Mesendoderm (in vitro differentiated cells): ENCODE measurements around the gene KANSL1.
A peak's percentile ranks its signal among the peaks of the same experiment; 100 is the strongest.

Source experiments
- DNase-seq: peaks from one replicate; pipeline ENCODE4 v3.0.0; 2013
- H2AK5ac ChIP-seq: 2 replicates; pipeline ENCODE4 v1.6.1; 2013; ENCODE audit warnings: low read length, inconsistent platforms
- H2BK120ac ChIP-seq: 2 replicates; pipeline ENCODE4 v1.6.1; 2013; ENCODE audit warnings: low read depth, mild to moderate bottlenecking, low read length, moderate library complexity, mixed read lengths
- H2BK15ac ChIP-seq: replicated peaks from 2 replicates; pipeline ENCODE4 v1.6.1; 2013; ENCODE audit warnings: low read depth, mild to moderate bottlenecking, moderate library complexity
- H2BK5ac ChIP-seq: 2 replicates; pipeline ENCODE4 v1.6.1; 2013; ENCODE audit warnings: low read length, inconsistent platforms
- H3K18ac ChIP-seq: 2 replicates; pipeline ENCODE4 v1.6.1; 2013; ENCODE audit warnings: mild to moderate bottlenecking, low read length, mixed read lengths
- H3K23ac ChIP-seq: one replicate; pipeline ENCODE4 v1.6.1; 2013; ENCODE audit warnings: low read length
- H3K27ac ChIP-seq: 2 replicates; pipeline ENCODE4 v1.5.1; 2013; ENCODE audit warnings: low read depth, mild to moderate bottlenecking, inconsistent platforms, low read length, moderate library complexity
- H3K27me3 ChIP-seq: 2 replicates; pipeline ENCODE4 v1.6.1; 2013; ENCODE audit warnings: low read length, control low read depth, mild to moderate bottlenecking, inconsistent platforms; ENCODE audit not compliant: insufficient read depth, poor library complexity
- H3K36me3 ChIP-seq: 2 replicates; pipeline ENCODE4 v1.6.1; 2013; ENCODE audit warnings: low read length, inconsistent platforms; ENCODE audit not compliant: control insufficient read depth, insufficient read depth
- H3K4ac ChIP-seq: one replicate; pipeline ENCODE4 v1.6.1; 2013; ENCODE audit warnings: low read depth, mild to moderate bottlenecking, low read length, moderate library complexity
- H3K4me1 ChIP-seq: 2 replicates; pipeline ENCODE4 v1.6.1; 2013; ENCODE audit warnings: low read depth, low read length, inconsistent platforms; ENCODE audit not compliant: control insufficient read depth
- H3K4me2 ChIP-seq: 2 replicates; pipeline ENCODE4 v1.6.1; 2013; ENCODE audit warnings: low read length
- H3K4me3 ChIP-seq: 2 replicates; pipeline ENCODE4 v1.5.1; 2013; ENCODE audit warnings: mild to moderate bottlenecking, low read length
- H3K56ac ChIP-seq: one replicate; pipeline ENCODE4 v1.6.1; 2013; ENCODE audit warnings: low read length
- H3K79me1 ChIP-seq: 2 replicates; pipeline ENCODE4 v1.6.1; 2013; ENCODE audit warnings: low read length, inconsistent platforms
- H3K79me2 ChIP-seq: 2 replicates; pipeline ENCODE4 v1.6.1; 2013; ENCODE audit warnings: mild to moderate bottlenecking, low read length; ENCODE audit not compliant: control insufficient read depth, insufficient read depth
- H3K9ac ChIP-seq: 2 replicates; pipeline ENCODE4 v1.6.1; 2013; ENCODE audit warnings: low read length, inconsistent platforms
- H4K5ac ChIP-seq: one replicate; pipeline ENCODE4 v1.6.1; 2013; ENCODE audit warnings: low read length
- H4K8ac ChIP-seq: one replicate; pipeline ENCODE4 v1.6.1; 2013; ENCODE audit warnings: low read depth, mild to moderate bottlenecking, control low read depth, low read length, moderate library complexity
- WGBS: extraction: QIAGEN DNeasy Blood & Tissue Kit; methylation state at CpG from one replicate; pipeline ENCODE4 v1.1.7; 2013; ENCODE audit warnings: low lambda C conversion rate, missing lambda C conversion rate; ENCODE audit not compliant: insufficient coverage; ENCODE audit errors: extremely low coverage; 5-methylcytosine and 5-hydroxymethylcytosine counted together

The KANSL1 gene

DNA sequence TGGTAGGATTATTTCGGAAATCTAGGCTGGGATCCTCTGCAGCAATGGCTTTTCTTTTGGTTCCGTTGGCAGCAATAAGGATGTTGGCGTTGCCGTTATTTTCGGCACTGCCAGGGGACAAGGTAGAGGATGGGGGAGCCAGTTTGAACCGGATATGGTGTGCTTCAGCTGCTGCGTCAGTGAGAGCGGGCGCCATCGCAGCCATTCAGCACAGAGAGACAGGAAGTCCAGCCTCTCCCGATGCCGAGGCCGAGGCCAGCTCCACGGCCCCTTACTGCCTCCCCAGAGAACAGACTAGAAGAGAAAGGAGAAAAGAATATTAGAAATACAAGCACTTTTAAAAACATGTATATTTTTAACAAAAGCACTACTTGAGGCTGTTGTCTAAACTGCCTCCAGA, 21.3 kb downstream of the KANSL1 start:
- peaks cover 14% of the 10 kb centered on the region for H3K36me3 ChIP-seq
- H3K27ac ChIP-seq: no peak overlapping the region
- peaks cover 97% of the 10 kb centered on the region for H3K79me2 ChIP-seq
- H3K9ac ChIP-seq: no peak overlapping the region
- H2BK5ac ChIP-seq: no peak overlapping the region
- peaks cover 29% of the 10 kb centered on the region for H3K79me1 ChIP-seq
- H3K4me3 ChIP-seq: no peak overlapping the region
- no peak for DNase-seq
- H4K8ac ChIP-seq: no peak overlapping the region
- H4K5ac ChIP-seq: no peak overlapping the region
- H3K18ac ChIP-seq: no peak overlapping the region
- no CpG with 5 or more reads among the region's 14 CpGs for WGBS
- no peak overlapping the region for H3K4ac ChIP-seq
- no peak overlapping the region for H3K4me2 ChIP-seq
- H3K23ac ChIP-seq: no peak overlapping the region
- peaks cover 6% of the 10 kb centered on the region for H3K4me1 ChIP-seq
- H2BK15ac ChIP-seq: no peak overlapping the region
- no peak overlapping the region for H3K56ac ChIP-seq
- no peak overlapping the region for H2BK120ac ChIP-seq
- H3K27me3 ChIP-seq: no peaks in the 10 kb centered on the region
- H2AK5ac ChIP-seq: no peak overlapping the region

DNA sequence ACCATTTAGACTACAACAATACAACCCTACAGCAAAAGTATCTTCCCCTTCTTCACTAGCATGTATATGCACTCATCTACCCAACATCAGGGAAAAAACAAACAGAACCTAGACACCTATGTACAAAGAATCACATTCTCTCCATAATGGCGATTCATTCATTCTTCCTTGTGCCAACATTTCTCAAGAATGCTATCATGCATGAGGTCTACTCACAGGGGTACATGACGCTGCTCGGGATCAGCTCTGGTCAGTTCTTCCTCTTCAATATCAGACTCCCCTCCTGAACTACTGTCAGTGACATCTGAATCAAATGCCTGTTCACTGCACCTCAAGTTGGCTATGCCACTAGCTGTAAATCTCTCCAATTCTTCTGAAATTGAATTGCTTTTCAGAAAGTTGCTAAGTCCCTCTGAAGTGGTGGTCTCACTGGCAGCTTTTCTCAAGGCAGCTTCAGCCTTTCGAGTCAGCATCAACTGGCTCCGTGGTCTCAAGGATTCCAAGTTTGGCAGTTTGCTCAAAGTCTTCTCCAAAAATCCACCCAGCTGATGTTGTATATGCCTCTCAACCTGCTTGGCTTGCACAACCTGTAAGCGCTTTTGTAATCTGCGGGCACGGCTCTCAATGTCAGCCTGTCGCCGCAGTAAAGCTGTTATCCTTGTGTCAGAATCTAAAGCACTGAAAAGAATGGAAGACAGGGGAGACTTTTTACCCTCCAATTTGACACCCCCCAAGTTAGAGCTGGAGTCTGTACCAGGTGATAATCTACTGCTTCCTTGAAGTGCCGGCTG, 22.4 kb downstream of the KANSL1 start:
- H2BK120ac ChIP-seq: no peak overlapping the region
- H2AK5ac ChIP-seq: no peak overlapping the region
- no peak overlapping the region for H4K5ac ChIP-seq
- H3K4me3 ChIP-seq: no peak overlapping the region
- peaks cover 6% of the 10 kb centered on the region for H3K4me1 ChIP-seq
- H3K56ac ChIP-seq: no peak overlapping the region
- H3K4ac ChIP-seq: no peak overlapping the region
- no peak overlapping the region for H3K23ac ChIP-seq
- no peak overlapping the region for H2BK15ac ChIP-seq
- H3K36me3 ChIP-seq: peaks cover 14% of the 10 kb centered on the region
- DNase-seq: no peak
- H2BK5ac ChIP-seq: no peak overlapping the region
- no CpG with 5 or more reads among the region's 11 CpGs for WGBS
- no peaks in the 10 kb centered on the region for H3K27me3 ChIP-seq
- H3K9ac ChIP-seq: no peak overlapping the region
- peaks cover 97% of the 10 kb centered on the region for H3K79me2 ChIP-seq
- no peak overlapping the region for H4K8ac ChIP-seq
- H3K79me1 ChIP-seq: peaks cover 27% of the 10 kb centered on the region
- no peak overlapping the region for H3K27ac ChIP-seq
- no peak overlapping the region for H3K4me2 ChIP-seq
- no peak overlapping the region for H3K18ac ChIP-seq

DNA sequence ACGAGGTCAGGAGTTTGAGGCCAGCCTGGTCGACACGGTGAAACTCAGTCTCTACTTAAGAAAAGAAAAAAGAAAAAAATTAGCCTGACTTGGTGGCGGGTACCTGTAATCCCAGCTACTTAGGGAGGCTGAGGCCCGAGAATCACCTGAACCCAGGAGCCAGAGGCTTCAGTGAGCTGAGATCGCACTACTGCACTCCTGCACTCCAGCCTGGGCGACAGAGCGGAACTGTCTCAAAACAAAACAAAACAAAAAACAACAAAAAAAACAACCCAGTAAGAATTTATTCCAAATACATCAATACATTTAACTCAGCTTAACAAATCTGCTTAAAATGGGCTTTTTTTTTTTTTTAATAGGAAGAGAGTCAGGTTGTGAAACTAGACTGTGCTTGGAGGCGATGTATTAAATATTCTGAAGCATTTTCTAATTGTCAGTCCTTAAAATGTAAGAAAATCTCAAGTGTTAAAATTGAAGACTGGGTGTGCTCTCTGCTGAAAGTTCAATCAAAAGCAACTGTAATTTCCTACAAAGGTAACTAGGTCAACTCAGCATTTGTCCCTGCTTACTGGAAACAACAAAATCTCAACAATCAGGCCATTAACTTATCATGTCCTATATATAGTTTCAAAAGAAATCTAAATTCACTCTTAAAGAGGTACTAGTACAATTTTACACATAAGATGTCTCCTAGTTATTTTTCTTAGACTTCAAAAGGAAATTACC, 23.2 kb downstream of the KANSL1 start:
- peaks cover 14% of the 10 kb centered on the region for H3K36me3 ChIP-seq
- peaks cover 6% of the 10 kb centered on the region for H3K4me1 ChIP-seq
- H4K5ac ChIP-seq: no peak overlapping the region
- no peak overlapping the region for H3K56ac ChIP-seq
- no peak overlapping the region for H3K18ac ChIP-seq
- H3K27me3 ChIP-seq: no peaks in the 10 kb centered on the region
- WGBS: no CpG with 5 or more reads among the region's 9 CpGs
- no peak overlapping the region for H2BK15ac ChIP-seq
- no peak overlapping the region for H4K8ac ChIP-seq
- H3K9ac ChIP-seq: no peak overlapping the region
- no peak overlapping the region for H3K4ac ChIP-seq
- H3K4me2 ChIP-seq: no peak overlapping the region
- H3K4me3 ChIP-seq: no peak overlapping the region
- H2AK5ac ChIP-seq: no peak overlapping the region
- H2BK5ac ChIP-seq: no peak overlapping the region
- H3K79me2 ChIP-seq: peaks cover 95% of the 10 kb centered on the region
- DNase-seq: no peak
- no peak overlapping the region for H2BK120ac ChIP-seq
- no peak overlapping the region for H3K23ac ChIP-seq
- H3K27ac ChIP-seq: no peak overlapping the region
- peaks cover 27% of the 10 kb centered on the region for H3K79me1 ChIP-seq

DNA sequence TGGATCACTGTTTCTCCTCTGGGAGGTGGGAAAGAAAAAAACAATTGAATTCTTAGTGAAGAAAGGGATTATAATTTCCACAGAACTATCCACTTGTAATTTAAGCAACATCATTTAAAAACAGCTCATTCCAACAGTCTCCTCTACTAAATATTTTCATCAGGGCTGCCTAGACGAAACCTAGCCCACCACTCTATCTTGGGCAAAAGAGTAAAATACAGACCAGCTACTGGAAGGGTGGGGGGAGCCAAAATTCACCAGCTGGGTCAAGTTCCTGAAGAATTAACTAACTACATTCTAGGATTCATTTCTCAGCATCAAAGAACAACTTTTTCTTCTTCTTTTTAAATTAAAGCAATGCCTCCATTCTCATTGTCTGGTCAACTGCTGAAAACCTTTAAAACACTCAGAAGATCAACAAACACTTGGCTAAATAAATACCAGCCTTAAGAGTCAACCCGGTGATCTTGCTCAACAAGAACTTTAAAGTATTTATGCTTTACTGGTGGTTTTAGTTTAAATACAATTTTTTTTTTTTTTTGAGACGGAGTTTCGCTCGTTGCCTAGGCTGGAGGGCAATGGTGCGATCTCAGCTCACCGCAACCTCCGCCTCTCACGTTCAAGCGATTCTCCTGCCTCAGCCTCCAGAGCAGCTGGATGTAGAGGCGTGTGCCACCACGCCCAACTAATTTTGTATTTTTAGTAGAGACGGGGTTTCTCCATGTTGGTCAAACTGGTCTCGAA, 25.2 kb downstream of the KANSL1 start:
- peaks cover 24% of the 10 kb centered on the region for H3K79me1 ChIP-seq
- H4K5ac ChIP-seq: no peak overlapping the region
- H3K4me2 ChIP-seq: no peak overlapping the region
- H2BK5ac ChIP-seq: no peak overlapping the region
- H3K23ac ChIP-seq: no peak overlapping the region
- no peak overlapping the region for H2BK120ac ChIP-seq
- no CpG with 5 or more reads among the region's 14 CpGs for WGBS
- no peak overlapping the region for H3K4me3 ChIP-seq
- no peak overlapping the region for H2BK15ac ChIP-seq
- peaks cover 9% of the 10 kb centered on the region for H3K4me1 ChIP-seq
- no peak overlapping the region for H4K8ac ChIP-seq
- peaks cover 14% of the 10 kb centered on the region for H3K36me3 ChIP-seq
- no peak overlapping the region for H3K56ac ChIP-seq
- no peak overlapping the region for H3K9ac ChIP-seq
- DNase-seq: peak; percentile 57
- H3K27ac ChIP-seq: no peak overlapping the region
- H3K27me3 ChIP-seq: no peaks in the 10 kb centered on the region
- no peak overlapping the region for H3K18ac ChIP-seq
- no peak overlapping the region for H2AK5ac ChIP-seq
- H3K4ac ChIP-seq: no peak overlapping the region
- peaks cover 94% of the 10 kb centered on the region for H3K79me2 ChIP-seq

DNA sequence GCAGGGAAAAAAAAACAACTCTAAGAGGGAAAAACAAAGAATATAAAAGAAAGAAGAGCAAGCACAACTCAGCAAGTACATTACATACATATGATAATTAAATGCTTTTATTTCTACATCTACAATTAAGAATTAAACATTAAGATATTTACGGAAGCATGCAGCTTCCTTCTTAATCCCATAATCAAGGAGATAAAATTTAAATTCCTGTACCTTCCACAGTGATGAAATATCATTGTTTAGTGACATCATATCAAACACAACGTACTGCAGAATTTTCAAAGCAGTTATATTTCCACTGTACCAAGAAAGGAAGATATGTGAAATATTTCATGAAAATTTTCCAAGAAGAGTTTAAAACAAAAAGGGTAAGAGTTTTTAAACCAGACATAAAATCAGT, 26.0 kb downstream of the KANSL1 start:
- Histone ChIP-seq H3K56ac (no peak overlapping the region), H3K4me1 (peaks cover 6% of the 10 kb centered on the region), H3K23ac (no peak overlapping the region), H2BK120ac (no peak overlapping the region), H4K5ac (no peak overlapping the region), H3K4me3 (no peak overlapping the region), H2BK5ac (no peak overlapping the region), H3K79me1 (peaks cover 24% of the 10 kb centered on the region), H3K4me2 (no peak overlapping the region), H3K9ac (no peak overlapping the region), H3K4ac (no peak overlapping the region), H3K27ac (no peak overlapping the region), H3K79me2 (peaks cover 94% of the 10 kb centered on the region), H2AK5ac (no peak overlapping the region), H2BK15ac (no peak overlapping the region), H3K27me3 (no peaks in the 10 kb centered on the region), H4K8ac (no peak overlapping the region), H3K36me3 (peaks cover 14% of the 10 kb centered on the region), H3K18ac (no peak overlapping the region)
- WGBS: no CpG with 5 or more reads among the region's 2 CpGs
- no peak for DNase-seq
